Retina (tissue), 1 donor: Measurements from ENCODE around the gene PFDN4.

ENCODE experiments used
- DNase-seq: peaks from one replicate; pipeline ENCODE4 v3.0.0-alpha.2; 2016

Gene PFDN4

GRCh38 chr20:54173653-54174456 lies 34.0 kb upstream of the PFDN4 start, which contains the start of gene CYP24A1:
Gene CYP24A1 (minus strand): TSS chr20:54173986. CDS start chr20:54173579, 407 bp downstream.
- peak; percentile 60 for DNase-seq

- peak; percentile 51 for DNase-seq
Observed at GRCh38 chr20:54174457-54175175, 33.3 kb upstream of the PFDN4 start.

GRCh38 chr20:54176610-54177009 lies 31.3 kb upstream of the PFDN4 start:
- no peak for DNase-seq

- DNase-seq = no peak
Observed at GRCh38 chr20:54177378-54177777, 30.5 kb upstream of the PFDN4 start.

- DNase-seq = no peak
Observed at GRCh38 chr20:54178256-54178655, 29.6 kb upstream of the PFDN4 start.

- no peak for DNase-seq
Observed at GRCh38 chr20:54179946-54180345, 27.9 kb upstream of the PFDN4 start.

GRCh38 chr20:54180931-54181330 lies 27.0 kb upstream of the PFDN4 start:
- DNase-seq = no peak

- no peak for DNase-seq
Observed at GRCh38 chr20:54184071-54184470, 23.8 kb upstream of the PFDN4 start.

GRCh38 chr20:54184904-54185626 lies 22.8 kb upstream of the PFDN4 start:
- no peak for DNase-seq

GRCh38 chr20:54188132-54188849 lies 19.6 kb upstream of the PFDN4 start:
- DNase-seq = no peak

- DNase-seq = no peak
Observed at GRCh38 chr20:54189630-54190029, 18.3 kb upstream of the PFDN4 start.

- DNase-seq = no peak
Observed at GRCh38 chr20:54190217-54190616, 17.7 kb upstream of the PFDN4 start.

GRCh38 chr20:54193817-54194216 lies 14.1 kb upstream of the PFDN4 start:
- DNase-seq = no peak

GRCh38 chr20:54194724-54195438 lies 13.0 kb upstream of the PFDN4 start:
- DNase-seq = no peak

- DNase-seq = no peak
Observed at GRCh38 chr20:54195483-54196472, 12.1 kb upstream of the PFDN4 start.

GRCh38 chr20:54197621-54198604 lies 10.0 kb upstream of the PFDN4 start:
- no peak for DNase-seq

GRCh38 chr20:54199283-54199682 lies 8.6 kb upstream of the PFDN4 start:
- no peak for DNase-seq

- peak; percentile 90 for DNase-seq
Observed at GRCh38 chr20:54199721-54200176, 8.1 kb upstream of the PFDN4 start.

GRCh38 chr20:54200487-54201267 lies 7.2 kb upstream of the PFDN4 start:
- DNase-seq = no peak
